GM13976 (cell line): Measurements from ENCODE around the gene STYK1.

ENCODE experiments used
- DNase-seq: peaks from one replicate; pipeline ENCODE4 v3.0.0; 2012; ENCODE audit warnings: low spot score
- in situ Hi-C: fragments of 300-500 bp; cut with MboI; formaldehyde crosslinking; loops from one replicate; pipeline ENCODE4 v1.12.0; 2022; ENCODE audit warnings: low sequenced_read_pairs, mixed read lengths, inconsistent platforms; ENCODE audit not compliant: unreplicated experiment
- TF ChIP-seq, protein P1 (sequence below): IDR thresholded peaks from 2 replicates; pipeline ENCODE4 v1.5.1; 2012; ENCODE audit warnings: borderline replicate concordance, mild to moderate bottlenecking; ENCODE audit not compliant: insufficient read depth; ENCODE audit errors: extremely low read depth, missing control alignments, control extremely low read depth

STYK1 gene

DNA sequence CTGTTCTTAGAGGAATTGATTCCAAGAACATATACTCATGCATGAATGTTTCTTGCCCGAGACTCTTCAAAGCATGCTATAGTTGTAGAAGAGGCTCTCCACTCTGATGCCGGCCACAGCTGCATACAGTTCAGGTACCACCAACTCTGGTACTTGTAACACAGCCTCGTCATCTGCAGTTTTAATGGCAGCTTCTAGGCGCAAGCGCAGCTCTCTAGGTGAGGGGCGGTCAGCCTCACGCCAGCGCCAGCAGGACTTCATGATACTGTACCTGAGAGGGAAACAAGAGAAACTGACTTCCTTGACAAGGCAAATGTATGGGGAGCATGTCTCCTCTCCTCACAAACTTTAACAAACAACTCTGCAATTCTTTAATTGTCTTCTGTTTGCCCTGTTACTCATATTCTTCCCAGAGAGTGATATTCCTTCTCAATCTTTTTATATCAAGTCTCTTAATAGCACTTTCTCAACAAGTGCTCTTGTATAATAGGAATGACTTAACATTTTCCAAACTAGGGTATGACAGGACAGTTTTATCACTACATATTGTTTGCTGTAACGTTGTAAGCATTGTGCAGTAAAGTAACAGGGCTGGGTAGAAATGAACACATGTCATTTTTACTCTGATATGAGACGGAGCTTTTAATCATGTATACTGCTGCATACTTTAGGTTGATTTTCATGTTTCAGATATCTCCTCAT lies 53.6 kb downstream of the STYK1 start:
- TF ChIP-seq, protein P1, sequence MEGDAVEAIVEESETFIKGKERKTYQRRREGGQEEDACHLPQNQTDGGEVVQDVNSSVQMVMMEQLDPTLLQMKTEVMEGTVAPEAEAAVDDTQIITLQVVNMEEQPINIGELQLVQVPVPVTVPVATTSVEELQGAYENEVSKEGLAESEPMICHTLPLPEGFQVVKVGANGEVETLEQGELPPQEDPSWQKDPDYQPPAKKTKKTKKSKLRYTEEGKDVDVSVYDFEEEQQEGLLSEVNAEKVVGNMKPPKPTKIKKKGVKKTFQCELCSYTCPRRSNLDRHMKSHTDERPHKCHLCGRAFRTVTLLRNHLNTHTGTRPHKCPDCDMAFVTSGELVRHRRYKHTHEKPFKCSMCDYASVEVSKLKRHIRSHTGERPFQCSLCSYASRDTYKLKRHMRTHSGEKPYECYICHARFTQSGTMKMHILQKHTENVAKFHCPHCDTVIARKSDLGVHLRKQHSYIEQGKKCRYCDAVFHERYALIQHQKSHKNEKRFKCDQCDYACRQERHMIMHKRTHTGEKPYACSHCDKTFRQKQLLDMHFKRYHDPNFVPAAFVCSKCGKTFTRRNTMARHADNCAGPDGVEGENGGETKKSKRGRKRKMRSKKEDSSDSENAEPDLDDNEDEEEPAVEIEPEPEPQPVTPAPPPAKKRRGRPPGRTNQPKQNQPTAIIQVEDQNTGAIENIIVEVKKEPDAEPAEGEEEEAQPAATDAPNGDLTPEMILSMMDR = no peak
- in situ Hi-C loops = no loop called here
- no peak for DNase-seq

DNA sequence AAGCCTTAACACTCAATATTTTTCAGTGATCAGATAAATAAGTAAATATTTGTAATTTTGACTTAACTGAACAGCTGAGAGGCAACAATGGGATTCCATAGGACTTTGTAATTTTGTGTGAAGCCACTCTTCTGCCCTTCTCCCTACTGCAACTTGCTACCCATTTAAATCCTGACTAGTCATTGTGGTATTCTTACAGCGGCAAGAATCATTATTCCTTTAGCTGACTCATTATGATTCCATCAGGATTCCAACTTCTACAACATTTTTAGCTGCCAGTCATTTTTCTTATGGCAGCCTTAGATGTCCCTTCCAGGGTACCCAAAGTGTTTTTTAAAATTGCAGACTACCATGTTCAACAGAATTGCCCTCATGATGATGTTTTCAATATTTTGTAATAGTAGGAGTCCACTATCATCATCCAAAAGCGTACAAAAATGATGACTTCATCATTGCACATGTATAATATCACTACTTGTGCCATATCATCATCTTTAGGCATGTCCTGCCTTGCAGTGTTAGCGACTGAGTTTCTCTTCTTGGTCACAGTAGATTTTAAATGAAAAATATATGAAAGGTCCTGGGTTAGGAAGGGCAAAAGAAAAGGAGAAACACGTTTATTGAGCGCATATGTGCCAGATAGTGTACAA lies 55.4 kb downstream of the STYK1 start:
- no peak for DNase-seq
- TF ChIP-seq, protein P1 = no peak
- in situ Hi-C loops = no loop called here

DNA sequence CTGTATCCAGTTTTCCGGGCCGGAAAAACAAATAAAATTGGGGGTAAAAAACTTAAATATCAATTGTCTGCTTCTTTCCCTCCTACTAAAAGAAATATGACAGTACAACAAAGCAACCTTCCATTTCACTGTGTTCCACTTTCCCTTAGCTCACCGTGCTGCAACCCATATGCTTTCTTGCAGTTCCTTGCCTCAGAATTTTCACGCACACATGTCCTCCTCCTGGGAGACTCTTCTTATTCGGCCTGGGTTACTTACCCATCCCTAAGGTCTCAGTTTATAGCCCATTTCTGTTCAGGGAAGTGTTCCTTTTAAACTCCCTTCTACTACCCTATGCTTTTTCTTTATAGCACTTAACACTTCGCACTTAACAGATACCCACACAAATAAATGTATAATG lies 56.0 kb downstream of the STYK1 start:
- DNase-seq = no peak
- in situ Hi-C loops = no loop called here
- TF ChIP-seq, protein P1 = no peak

DNA sequence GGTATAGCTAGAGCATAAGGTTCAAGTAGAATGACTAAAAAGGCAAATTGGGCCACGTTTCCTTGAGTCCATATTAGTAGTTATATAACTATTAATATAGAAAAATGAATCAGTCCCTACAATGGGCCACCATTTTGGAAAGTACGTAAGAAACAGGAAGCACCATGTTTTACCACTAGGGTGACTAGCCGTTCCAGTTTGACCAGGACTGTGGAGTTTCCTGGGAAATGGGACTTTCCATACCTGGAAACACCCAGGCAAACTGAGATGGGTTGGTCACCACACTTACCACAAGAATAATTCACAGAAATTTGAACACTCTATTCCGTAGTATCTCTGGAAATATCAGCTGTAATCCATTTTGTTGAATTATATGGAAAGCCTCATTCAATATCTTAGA lies 58.3 kb downstream of the STYK1 start:
- TF ChIP-seq, protein P1 = no peak
- in situ Hi-C loops = no loop called here
- no peak for DNase-seq

DNA sequence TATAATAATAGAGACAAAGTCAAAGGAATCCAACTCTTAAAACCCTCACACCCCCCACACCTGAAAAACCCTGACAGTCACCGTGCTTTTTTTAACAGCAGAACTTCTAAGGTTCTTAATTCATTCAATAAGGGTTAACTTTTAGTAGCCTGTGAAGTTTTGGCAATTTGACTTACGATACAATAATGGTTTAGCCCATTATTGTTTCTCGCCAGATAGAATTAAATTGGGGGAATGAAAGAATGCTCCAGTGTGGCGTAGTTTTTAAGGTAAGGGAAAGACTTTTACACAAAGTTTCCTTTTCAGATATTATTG lies 59.8 kb downstream of the STYK1 start:
- in situ Hi-C loops = no loop called here
- TF ChIP-seq, protein P1 = no peak
- peak; percentile 20 for DNase-seq

DNA sequence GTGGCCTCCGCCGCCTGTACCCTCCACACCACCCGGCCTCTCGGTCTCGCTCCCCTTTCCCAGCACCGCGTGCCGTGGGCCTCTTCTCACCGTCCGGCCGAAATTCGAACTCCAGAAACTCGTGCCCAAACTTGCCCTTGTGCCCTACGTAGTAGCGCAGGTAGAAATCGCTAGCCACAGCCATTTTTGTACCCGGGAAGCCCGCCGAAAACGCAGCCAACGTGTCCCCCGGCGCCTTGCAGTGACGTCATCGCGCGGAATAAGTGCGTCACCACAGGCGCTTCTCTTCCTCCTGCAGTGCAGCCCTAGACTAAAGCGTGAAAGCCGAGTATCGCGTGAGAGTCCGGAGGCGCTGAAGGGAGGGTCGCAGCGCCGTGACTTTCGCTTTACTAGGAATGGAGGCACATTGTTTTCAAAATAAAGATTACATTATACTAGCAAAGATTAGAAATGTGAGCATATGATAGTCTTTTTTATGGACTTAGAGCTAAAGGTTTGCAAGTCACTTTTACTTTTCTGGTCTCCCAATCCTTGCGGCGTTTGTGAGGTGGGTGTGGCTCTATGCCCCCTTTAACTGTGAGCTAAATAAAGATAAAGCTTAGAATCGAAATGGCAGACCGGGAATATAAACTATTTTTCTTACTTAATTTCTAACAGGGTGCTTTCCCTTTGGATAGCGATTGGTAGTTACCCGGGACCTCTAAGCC lies 60.4 kb downstream of the STYK1 start, which contains the start of gene MAGOHB:
Gene MAGOHB (minus strand): TSS at position 261 of the 707 bp plus-strand sequence. CDS start 77 bp downstream, at position 184.
- DNase-seq = peak; percentile 91
- TF ChIP-seq, protein P1 = no peak
- in situ Hi-C loops = no loop called here
